AG04449 (cell line): ENCODE measurements around the gene TBC1D20.
"Not testable (repeated sequence)": the region's sequence is repeated elsewhere in the genome, so short reads cannot be mapped to it uniquely, and the experiment has no call there.

Experiments used
- CTCF ChIA-PET: fragments of 350-600 bp; formaldehyde crosslinking; extraction: SDS; loops from one replicate; lab custom pipeline; 2021; ENCODE audit warnings: antibody characterized with exemption; lab: Yijun Ruan, JAX
- POLR2A ChIA-PET: fragments of 400-600, 350-600 bp; formaldehyde crosslinking; extraction: SDS; loops from one replicate; lab custom pipeline; 2020; ENCODE audit warnings: antibody characterized with exemption, inconsistent platforms; lab: Yijun Ruan, JAX
- DNase-seq: peaks from one replicate; pipeline ENCODE4 v3.0.0-alpha.2; 2010; ENCODE audit warnings: low read depth, low spot score
- H3K4me3 ChIP-seq: 2 replicates; pipeline ENCODE4 v1.5.1; 2011; ENCODE audit warnings: low read depth, mild to moderate bottlenecking, control low read depth, low read length
- CTCF ChIP-seq: IDR thresholded peaks from one replicate; pipeline ENCODE4 v1.5.1; 2011; ENCODE audit warnings: mild to moderate bottlenecking, moderate library complexity, low read length, control low read depth, inconsistent platforms; ENCODE audit not compliant: insufficient read depth; ENCODE audit errors: missing control alignments

Gene TBC1D20

DNA sequence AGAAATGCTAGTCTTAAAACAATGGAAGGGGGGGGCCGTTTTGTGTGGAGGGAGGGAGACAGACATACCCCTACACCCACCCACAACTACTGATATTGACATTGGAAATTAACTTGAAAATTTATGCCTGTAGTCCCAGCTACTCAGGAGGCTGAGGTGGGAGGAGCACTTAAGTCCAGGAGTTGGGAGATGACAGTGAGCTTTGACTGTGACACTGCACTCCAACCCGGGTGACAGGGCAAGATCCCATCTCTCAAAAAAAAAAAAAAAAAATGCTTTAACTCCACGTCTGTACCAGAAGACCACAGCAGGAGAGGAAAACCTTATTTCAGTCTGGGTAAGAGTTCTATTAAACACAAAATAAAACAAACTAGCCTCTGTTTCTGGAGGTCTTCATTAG lies 2.2 kb downstream of the TBC1D20 start:
- DNase-seq = no peak
- CTCF ChIA-PET = interaction anchor here (1.0 to 1.7 kb wide), 3 partner anchors 18 to 186 kb away, joined by 3 to 6 read pairs (median 4); no protein-coding TSS in a partner anchor
- no peak for TF ChIP-seq CTCF
- POLR2A ChIA-PET = interaction anchor here (0.6 to 1.0 kb wide), 2 partner anchors 17 to 31 kb away, joined by 3 read pairs; no protein-coding TSS in a partner anchor
- no peak overlapping the region; the same call in 1 of the 2 replicates for H3K4me3 ChIP-seq

GRCh38 chr20:458776-459175 lies 3.6 kb downstream of the TBC1D20 start:
- ChIA-PET CTCF (interaction anchor here (1.4 to 1.7 kb wide), 4 partner anchors 9 to 187 kb away, joined by 3 to 6 read pairs (median 4); no protein-coding TSS in a partner anchor), POLR2A (no interaction called here)
- DNase-seq = no peak
- H3K4me3 ChIP-seq = no peak overlapping the region
- TF ChIP-seq CTCF = no peak

DNA sequence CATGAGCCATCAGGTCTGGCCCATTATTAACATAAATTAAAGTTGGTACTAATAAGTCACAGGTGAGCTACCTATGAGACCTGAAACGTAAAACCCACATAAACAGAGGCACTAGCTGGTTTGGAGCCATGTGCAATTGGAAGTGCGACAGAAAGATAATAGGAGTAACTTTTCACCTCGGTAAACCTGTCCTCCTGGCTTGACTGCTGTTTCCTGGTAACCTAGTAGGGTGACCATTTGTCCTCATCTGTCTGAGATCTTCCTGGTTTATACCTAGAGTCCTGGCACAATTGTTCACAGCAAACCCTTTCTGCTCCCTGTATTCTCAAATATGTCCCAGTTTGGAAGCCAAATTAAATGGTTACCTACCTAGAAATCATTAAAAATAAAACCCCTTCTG lies 7.4 kb downstream of the TBC1D20 start:
- no peak overlapping the region for H3K4me3 ChIP-seq
- ChIA-PET CTCF (interaction anchor here (0.8 kb wide), 1 partner anchor 10 kb away, joined by 4 read pairs; no protein-coding TSS in a partner anchor), POLR2A (no interaction called here)
- DNase-seq = no peak
- TF ChIP-seq CTCF = no peak

- CTCF ChIA-PET, POLR2A ChIA-PET: not testable (repeated sequence)
Measured at GRCh38 chr20:452021-452420, 10.3 kb downstream of the TBC1D20 start.

DNA sequence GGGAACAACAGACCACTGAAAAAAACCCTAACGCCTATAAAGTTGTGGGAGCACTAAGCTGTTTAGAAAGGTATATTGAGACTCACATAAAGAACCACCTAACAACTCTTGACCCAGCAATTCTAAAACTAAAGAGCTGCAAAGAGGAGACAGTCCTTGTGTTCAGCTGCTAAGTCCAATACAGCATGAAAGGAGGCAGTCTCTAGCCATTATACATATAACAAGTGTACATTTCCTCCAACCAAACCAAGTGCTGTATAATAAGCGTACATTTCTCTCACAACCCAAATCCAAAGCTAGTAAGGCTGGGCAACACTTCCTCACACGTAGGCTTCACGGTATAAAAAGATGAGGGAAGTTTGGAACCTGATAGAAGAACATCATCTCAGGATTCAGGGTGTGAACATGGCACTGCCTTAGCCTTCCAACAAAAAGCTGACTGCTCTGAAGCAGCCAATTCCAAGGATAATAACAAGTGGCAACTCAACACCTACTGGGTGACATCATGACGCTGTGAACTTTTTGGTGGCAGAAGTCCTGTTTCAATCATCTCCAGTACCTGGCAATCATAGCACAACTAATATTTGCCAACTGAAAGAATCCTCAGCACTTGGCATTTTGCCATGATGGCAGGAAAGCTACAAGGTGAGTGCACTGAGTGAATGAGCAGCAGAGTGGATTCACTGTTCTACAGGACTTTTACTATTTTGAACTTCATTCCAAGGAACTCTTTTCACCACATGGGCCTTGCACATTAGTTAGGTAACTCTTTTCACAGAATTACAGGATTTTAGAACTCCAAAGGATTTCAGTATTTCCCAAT lies 16.6 kb downstream of the TBC1D20 start:
- no peak for TF ChIP-seq CTCF
- CTCF ChIA-PET = interaction anchor here (0.8 to 1.2 kb wide), 3 partner anchors 9 to 14 kb away, joined by 3 to 5 read pairs (median 4); no protein-coding TSS in a partner anchor
- DNase-seq = no peak

More at GRCh38 chr20:452021-452420, 10.3 kb downstream of the TBC1D20 start:
- not testable (repeated sequence) for H3K4me3 ChIP-seq, DNase-seq

DNA sequence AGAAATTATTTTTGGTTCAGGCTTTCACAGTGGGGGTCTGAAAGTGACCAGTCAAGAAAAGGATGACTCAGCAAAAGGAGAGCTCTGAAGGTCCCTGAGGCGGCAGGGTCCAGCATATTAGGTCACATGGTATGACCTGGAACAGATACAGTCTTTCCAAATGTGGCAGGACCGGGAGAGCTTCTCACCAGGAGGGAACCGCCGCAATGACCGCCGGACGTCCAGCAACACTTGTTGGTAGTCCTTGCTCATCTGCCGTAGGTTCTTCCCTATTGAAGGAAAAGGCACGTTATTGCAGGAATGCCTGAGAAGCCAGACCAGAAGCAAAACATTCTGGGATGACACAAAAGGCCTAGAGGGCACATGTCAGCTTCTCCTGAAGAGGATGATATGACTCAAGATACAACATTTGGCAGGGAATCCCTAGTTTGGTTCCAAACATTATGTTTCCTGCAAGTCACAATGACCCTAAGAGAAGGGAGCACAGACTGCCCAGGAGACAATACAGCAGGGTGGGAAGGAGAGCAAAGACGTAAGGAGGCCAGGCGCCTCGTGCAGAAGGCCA lies 17.4 kb downstream of the TBC1D20 start:
- CTCF ChIA-PET = interaction anchor here (0.8 to 1.2 kb wide), 3 partner anchors 10 to 13 kb away, joined by 3 to 5 read pairs (median 4); no protein-coding TSS in a partner anchor
- POLR2A ChIA-PET = no interaction called here
- no peak overlapping the region for H3K4me3 ChIP-seq
- no peak for TF ChIP-seq CTCF
- DNase-seq = no peak

More for the DNA sequence above, 16.6 kb downstream of the TBC1D20 start:
- POLR2A ChIA-PET = no interaction called here
- no peak overlapping the region for H3K4me3 ChIP-seq
